HEK293T (cell line): Measurements from ENCODE around the gene TSHR.

ENCODE experiments used
- ARNT ChIP-seq: fragments of 450-650 bp; IDR thresholded peaks from 2 replicates; pipeline ENCODE4 v1.6.1; 2017; ENCODE audit warnings: mild to moderate bottlenecking
- BHLHE40 ChIP-seq: fragments of 450-650 bp; IDR thresholded peaks from 2 replicates; pipeline ENCODE4 v1.6.1; 2016; ENCODE audit warnings: mild to moderate bottlenecking, moderate library complexity, borderline replicate concordance
- ELF4 ChIP-seq: fragments of 450-650 bp; IDR thresholded peaks from 2 replicates; pipeline ENCODE4 v1.6.1; 2017; ENCODE audit warnings: antibody characterized with exemption
- FOXA1 ChIP-seq: fragments of 450-650 bp; IDR thresholded peaks from 2 replicates; pipeline ENCODE4 v1.6.1; 2016; ENCODE audit warnings: mild to moderate bottlenecking
- FOXK2 ChIP-seq: fragments of 450-650 bp; IDR thresholded peaks from 2 replicates; pipeline ENCODE4 v1.6.1; 2016; ENCODE audit warnings: mild to moderate bottlenecking
- FOXM1 ChIP-seq: fragments of 450-650 bp; IDR thresholded peaks from 2 replicates; pipeline ENCODE4 v1.6.1; 2017; ENCODE audit warnings: mild to moderate bottlenecking, borderline replicate concordance
- HDGF ChIP-seq: fragments of 450-650 bp; IDR thresholded peaks from 2 replicates; pipeline ENCODE4 v1.6.1; 2017; ENCODE audit warnings: antibody characterized with exemption, borderline replicate concordance
- LEF1 ChIP-seq: fragments of 450-650 bp; IDR thresholded peaks from 2 replicates; pipeline ENCODE4 v1.6.1; 2017; ENCODE audit warnings: mild to moderate bottlenecking, borderline replicate concordance
- PKNOX1 ChIP-seq: fragments of 450-650 bp; IDR thresholded peaks from 2 replicates; pipeline ENCODE4 v1.6.1; 2016
- SP1 ChIP-seq: fragments of 450-650 bp; IDR thresholded peaks from 2 replicates; pipeline ENCODE4 v1.6.1; 2017
- SUZ12 ChIP-seq: fragments of 450-650 bp; IDR thresholded peaks from 2 replicates; pipeline ENCODE4 v1.6.1; 2016; ENCODE audit warnings: mild to moderate bottlenecking
- ZNF384 ChIP-seq: fragments of 450-650 bp; IDR thresholded peaks from 2 replicates; pipeline ENCODE4 v1.6.1; 2016

GRCh38 chr14:81161088-81161487, 205.7 kb downstream of the TSHR start:
- TF ChIP-seq HDGF: no peak
- no peak for TF ChIP-seq ELF4
- TF ChIP-seq SP1: no peak
- TF ChIP-seq FOXA1: no peak
- no peak for TF ChIP-seq FOXK2
- TF ChIP-seq PKNOX1: no peak
- TF ChIP-seq BHLHE40: no peak
- TF ChIP-seq ZNF384: no peak
- TF ChIP-seq FOXM1: no peak
- TF ChIP-seq SUZ12: no peak
- no peak for TF ChIP-seq LEF1
- no peak for TF ChIP-seq ARNT
